Tibial artery (tissue), 4 donors: ENCODE results near the gene SPTLC1.
"Not testable (repeated sequence)": the region's sequence is repeated elsewhere in the genome, so short reads cannot be mapped to it uniquely, and the experiment has no call there.

Experiments used
- DNase-seq, 2 donors: peaks; one replicate each; pipeline ENCODE4 v3.0.0-alpha.2; 2019
- H3K27ac ChIP-seq, 2 donors: fragments of 200-600 bp; sonication (generic) in 1 of 2; 1 replicate in 1 of 2; 2 replicates in 1 of 2; pipeline ENCODE4 v1.5.1; 2018 to 2019; ENCODE audit warnings: mild to moderate bottlenecking in 1 of 2
- H3K27me3 ChIP-seq, 2 donors: fragments of 200-600 bp; sonication (generic) in 1 of 2; one replicate each; pipeline versions ENCODE4 v1.5.1 to v1.6.0; 2016 to 2019
- H3K36me3 ChIP-seq, 3 donors: fragments of 200-600 bp; sonication (generic) in 2 of 3; one replicate each; pipeline ENCODE4 v1.5.1; 2016 to 2019; ENCODE audit warnings: mild to moderate bottlenecking in 2 of 3
- H3K4me1 ChIP-seq, 4 donors: fragments of 200-600 bp; sonication (generic) in 2 of 4; 1 replicate in 3 of 4; 2 replicates in 1 of 4; pipeline ENCODE4 v1.5.1; 2016 to 2019
- H3K4me3 ChIP-seq, 2 donors: fragments of 200-600 bp; sonication (generic) in 1 of 2; 1 replicate in 1 of 2; 2 replicates in 1 of 2; pipeline ENCODE4 v1.5.1; 2018 to 2019; ENCODE audit warnings: mild to moderate bottlenecking in 2 of 2
- H3K9me3 ChIP-seq, 3 donors: fragments of 200-600 bp; sonication (generic) in 1 of 3; one replicate each; pipeline ENCODE4 v1.5.1; 2016 to 2019
- intact Hi-C: fragments of 100-400 bp; cut with DNase I; formaldehyde crosslinking; loops from one replicate; pipeline ENCODE4 v1.15.0; 2023; ENCODE audit warnings: low total_unique reads
- TF ChIP-seq, protein P1 (sequence below), 2 experiments: fragments of 200-600 bp in 1 of 2; fragments of 450-650 bp in 1 of 2; IDR thresholded peaks; one replicate each; pipeline ENCODE4 v1.5.1; 2017 to 2019; ENCODE audit warnings: antibody characterized with exemption in 2 of 2, mild to moderate bottlenecking in 1 of 2, moderate library complexity in 1 of 2

SPTLC1 gene

GRCh38 chr9:92122061-92122460 lies 6.8 kb upstream of the SPTLC1 start:
- Histone ChIP-seq H3K4me3 (no peak overlapping the region), H3K27ac (no peak overlapping the region), H3K4me1 (no peaks in the 10 kb centered on the region), H3K27me3 (no peaks in the 10 kb centered on the region), H3K9me3 (no peaks in the 10 kb centered on the region), H3K36me3 (no peaks in the 10 kb centered on the region)
- intact Hi-C loops: no loop called here
- TF ChIP-seq, protein P1, sequence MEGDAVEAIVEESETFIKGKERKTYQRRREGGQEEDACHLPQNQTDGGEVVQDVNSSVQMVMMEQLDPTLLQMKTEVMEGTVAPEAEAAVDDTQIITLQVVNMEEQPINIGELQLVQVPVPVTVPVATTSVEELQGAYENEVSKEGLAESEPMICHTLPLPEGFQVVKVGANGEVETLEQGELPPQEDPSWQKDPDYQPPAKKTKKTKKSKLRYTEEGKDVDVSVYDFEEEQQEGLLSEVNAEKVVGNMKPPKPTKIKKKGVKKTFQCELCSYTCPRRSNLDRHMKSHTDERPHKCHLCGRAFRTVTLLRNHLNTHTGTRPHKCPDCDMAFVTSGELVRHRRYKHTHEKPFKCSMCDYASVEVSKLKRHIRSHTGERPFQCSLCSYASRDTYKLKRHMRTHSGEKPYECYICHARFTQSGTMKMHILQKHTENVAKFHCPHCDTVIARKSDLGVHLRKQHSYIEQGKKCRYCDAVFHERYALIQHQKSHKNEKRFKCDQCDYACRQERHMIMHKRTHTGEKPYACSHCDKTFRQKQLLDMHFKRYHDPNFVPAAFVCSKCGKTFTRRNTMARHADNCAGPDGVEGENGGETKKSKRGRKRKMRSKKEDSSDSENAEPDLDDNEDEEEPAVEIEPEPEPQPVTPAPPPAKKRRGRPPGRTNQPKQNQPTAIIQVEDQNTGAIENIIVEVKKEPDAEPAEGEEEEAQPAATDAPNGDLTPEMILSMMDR (IDR thresholded peaks at IDR 0.05): no peak
- DNase-seq: no peak

GRCh38 chr9:92121265-92121664 lies 6.1 kb upstream of the SPTLC1 start:
- Histone ChIP-seq H3K36me3 (no peaks in the 10 kb centered on the region), H3K4me3 (no peak overlapping the region), H3K9me3 (no peaks in the 10 kb centered on the region), H3K27ac (no peak overlapping the region), H3K4me1 (no peaks in the 10 kb centered on the region), H3K27me3 (no peaks in the 10 kb centered on the region)
- intact Hi-C loops: no loop called here
- no peak for DNase-seq
- TF ChIP-seq, protein P1 (IDR thresholded peaks at IDR 0.05): no peak

DNA sequence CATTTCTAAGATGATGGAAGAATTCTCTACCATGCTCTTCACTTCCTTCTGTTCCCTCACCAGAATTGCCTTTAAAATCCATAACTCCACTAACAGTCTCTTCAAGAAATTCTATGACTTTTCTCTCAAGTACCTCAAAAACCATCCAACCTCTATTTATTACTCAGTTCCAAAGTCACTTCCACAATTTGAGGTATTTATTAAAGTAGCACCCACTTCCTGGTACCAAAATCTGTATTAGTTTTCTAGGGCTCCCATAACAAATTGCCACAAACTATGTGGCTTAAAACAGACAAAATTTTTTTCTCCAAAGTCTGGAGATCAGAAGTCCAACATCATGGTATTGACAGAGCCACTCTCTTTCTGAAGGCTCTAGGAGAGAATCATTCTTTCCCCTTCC lies 4.9 kb upstream of the SPTLC1 start:
- H3K27ac ChIP-seq: no peak overlapping the region
- intact Hi-C loops: no loop called here
- peaks cover 0 to 3% (median 0%) of the 10 kb centered on the region in 4 donors for H3K4me1 ChIP-seq
- H3K9me3 ChIP-seq: no peaks in the 10 kb centered on the region
- TF ChIP-seq, protein P1 (IDR thresholded peaks at IDR 0.05): no peak
- H3K4me3 ChIP-seq: no peak overlapping the region
- no peak for DNase-seq
- H3K27me3 ChIP-seq: no peaks in the 10 kb centered on the region
- H3K36me3 ChIP-seq: no peaks in the 10 kb centered on the region

DNA sequence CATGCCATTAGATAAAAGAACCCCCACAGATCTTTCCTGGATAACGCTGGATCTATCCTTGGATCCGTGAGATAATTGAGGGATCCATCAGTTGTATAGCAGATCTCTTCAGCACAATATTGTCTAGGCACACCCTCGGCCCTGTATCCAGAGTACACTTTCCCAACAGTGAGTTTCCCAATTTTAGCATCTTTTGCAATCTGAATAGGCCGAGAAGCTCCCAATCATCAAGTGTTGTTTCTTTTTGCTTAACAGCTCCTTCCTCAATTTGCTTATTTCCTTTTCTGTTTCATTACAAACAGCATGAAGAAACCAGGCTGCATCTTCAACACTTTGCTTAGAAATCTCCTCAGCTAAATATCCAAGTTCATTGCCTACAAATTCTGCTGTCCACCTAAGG lies 4.4 kb upstream of the SPTLC1 start:
- no peak for DNase-seq
- intact Hi-C loops: loop anchor here (10.0 kb wide), 2 partner anchors 645 to 975 kb away; partner anchors contain the start of genes BICD2 and CARD19
- no peak overlapping the region for H3K27ac ChIP-seq
- TF ChIP-seq, protein P1 (IDR thresholded peaks at IDR 0.05): no peak
- no peak overlapping the region for H3K4me3 ChIP-seq
- H3K9me3 ChIP-seq: no peaks in the 10 kb centered on the region
- peaks cover 0 to 4% (median 2%) of the 10 kb centered on the region in 4 donors for H3K4me1 ChIP-seq
- H3K27me3 ChIP-seq: no peaks in the 10 kb centered on the region
- H3K36me3 ChIP-seq: no peaks in the 10 kb centered on the region

DNA sequence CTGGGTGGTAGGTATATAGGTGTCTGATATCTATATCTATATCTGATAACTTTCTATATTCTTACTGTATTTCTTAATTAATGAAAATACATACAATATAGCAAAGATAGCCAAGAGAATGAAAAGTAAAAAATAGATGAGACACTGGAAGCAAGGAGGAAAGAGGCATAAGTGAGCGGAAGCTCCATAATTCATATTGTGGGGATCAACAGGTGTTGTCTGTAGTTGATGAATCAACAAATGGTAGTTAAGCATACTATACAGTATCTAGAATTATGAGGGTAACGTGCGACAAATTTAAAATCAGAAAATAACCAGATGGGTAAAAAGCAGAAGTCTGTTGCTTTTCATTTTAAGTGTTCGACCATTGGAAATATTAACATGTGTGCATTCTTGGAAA lies 7.1 kb downstream of the SPTLC1 start:
- intact Hi-C loops: no loop called here
- TF ChIP-seq, protein P1 (IDR thresholded peaks at IDR 0.05): no peak
- no peak for DNase-seq
- Histone ChIP-seq H3K4me1 (no peaks in the 10 kb centered on the region), H3K36me3 (peaks cover 47 to 67% (median 50%) of the 10 kb centered on the region in 3 donors), H3K9me3 (no peaks in the 10 kb centered on the region), H3K27me3 (no peaks in the 10 kb centered on the region), H3K4me3 (no peak overlapping the region), H3K27ac (no peak overlapping the region)

DNA sequence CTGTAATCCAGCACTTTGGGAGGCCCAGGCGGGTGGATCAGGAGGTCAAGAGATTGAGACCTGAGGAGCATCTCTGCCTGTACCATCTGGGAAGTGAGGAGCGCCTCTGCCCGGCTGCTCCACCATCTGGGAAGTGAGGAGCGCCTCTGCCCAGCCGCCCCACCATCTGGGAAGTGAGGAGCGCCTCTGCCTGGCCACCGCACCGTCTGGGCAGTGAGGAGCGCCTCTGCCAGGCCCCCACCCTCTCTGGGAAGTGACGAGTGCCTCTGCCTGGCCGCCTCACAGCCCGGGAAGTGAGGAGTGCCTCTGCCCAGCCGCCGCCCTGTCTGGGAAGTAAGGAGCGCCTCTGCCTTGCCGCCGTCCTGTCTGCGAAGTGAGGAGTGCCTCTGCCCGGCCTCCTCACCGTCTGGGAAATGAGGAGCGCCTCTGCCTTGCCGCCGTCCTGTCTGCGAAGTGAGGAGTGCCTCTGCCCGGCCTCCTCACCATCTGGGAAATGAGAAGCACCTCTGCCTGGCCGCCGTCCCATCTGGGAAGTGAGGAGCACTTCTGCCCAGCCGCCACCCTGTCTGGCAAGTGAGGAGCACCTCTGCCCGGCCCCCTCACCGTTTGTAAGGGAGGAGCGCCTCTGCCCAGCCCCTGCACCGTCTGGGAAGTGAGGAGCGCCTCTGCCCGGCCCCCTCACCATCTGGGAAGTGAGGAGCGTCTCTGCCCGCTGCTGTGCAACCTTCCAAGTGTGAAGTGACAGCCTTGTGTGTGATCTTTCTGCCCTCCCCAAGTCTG lies 9.6 kb downstream of the SPTLC1 start:
- H3K4me3 ChIP-seq, intact Hi-C loops, H3K4me1 ChIP-seq, H3K9me3 ChIP-seq, H3K27ac ChIP-seq, DNase-seq, H3K27me3 ChIP-seq: not testable (repeated sequence)
- H3K36me3 ChIP-seq: peaks cover 44 to 60% (median 49%) of the 10 kb centered on the region in 3 donors

DNA sequence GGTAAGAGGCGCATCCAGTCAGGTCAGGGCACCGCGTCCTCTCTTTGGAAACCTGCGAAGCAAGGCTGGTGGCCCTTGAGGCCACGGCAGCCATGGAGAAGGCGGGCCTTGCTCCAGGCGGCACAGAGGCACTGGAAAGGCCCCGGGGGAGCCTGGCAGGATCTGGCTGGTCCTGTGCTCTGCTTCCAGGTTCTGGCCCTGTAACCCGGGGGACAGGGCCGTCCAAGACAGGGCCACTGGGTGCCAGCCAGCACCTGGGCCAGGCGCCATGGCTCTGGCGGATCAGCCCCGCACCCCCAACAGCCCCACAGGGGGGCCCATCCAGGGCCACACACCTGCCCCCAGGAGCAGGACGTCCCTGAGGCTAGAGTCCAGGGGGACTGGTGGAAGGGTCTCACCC lies 11.6 kb downstream of the SPTLC1 start:
- intact Hi-C loops, H3K27ac ChIP-seq, H3K9me3 ChIP-seq, H3K4me3 ChIP-seq, H3K4me1 ChIP-seq, DNase-seq, H3K27me3 ChIP-seq: not testable (repeated sequence)
- H3K36me3 ChIP-seq: peaks cover 44 to 50% (median 49%) of the 10 kb centered on the region in 3 donors
